Measurements from ENCODE around the gene OR2AG2.

Gene OR2AG2

DNA sequence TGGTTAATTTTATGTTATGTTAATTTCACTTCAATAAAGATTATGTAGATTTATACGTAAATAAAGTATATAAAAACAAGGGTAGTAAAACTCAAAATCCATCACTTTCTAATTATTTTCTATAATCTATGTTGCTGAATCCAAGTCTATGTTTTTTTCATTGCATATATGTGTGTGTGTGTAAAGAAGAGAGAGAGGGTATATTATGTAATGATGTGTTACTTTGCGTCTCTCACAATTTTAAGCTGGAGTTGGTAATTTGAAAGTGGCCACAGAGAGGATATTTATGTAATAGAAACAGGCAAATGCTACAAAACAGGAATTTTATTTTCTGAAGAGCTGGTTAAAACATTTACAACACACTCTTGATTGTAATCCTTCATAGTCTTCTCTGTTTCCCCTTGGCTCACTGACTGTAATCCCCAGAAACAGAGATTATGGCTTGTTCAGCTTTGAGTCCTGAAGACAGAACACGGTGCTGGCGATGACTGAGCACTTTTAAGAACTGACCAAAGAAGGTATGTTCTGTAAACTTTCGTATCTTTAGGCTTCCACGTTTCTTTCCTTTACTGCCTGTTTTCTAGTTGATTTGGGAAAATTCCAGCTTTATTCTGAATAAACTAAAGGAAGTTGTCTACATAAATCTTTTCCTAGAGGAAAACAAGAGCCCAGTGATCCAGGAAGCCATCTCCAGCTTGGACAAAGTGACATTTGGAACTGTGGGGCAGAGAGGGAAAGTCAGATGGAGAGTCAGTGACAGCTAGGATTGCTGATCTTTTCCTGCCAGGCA, 43.6 kb downstream of the OR2AG2 start:
- ATAC-seq, result no peak
- TF ChIP-seq, protein P1, sequence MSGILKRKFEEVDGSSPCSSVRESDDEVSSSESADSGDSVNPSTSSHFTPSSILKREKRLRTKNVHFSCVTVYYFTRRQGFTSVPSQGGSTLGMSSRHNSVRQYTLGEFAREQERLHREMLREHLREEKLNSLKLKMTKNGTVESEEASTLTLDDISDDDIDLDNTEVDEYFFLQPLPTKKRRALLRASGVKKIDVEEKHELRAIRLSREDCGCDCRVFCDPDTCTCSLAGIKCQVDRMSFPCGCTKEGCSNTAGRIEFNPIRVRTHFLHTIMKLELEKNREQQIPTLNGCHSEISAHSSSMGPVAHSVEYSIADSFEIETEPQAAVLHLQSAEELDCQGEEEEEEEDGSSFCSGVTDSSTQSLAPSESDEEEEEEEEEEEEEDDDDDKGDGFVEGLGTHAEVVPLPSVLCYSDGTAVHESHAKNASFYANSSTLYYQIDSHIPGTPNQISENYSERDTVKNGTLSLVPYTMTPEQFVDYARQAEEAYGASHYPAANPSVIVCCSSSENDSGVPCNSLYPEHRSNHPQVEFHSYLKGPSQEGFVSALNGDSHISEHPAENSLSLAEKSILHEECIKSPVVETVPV (CRISPR knock-in tag; IDR thresholded peaks at IDR 0.05), result no peak
- TF ChIP-seq ZNF70 (CRISPR knock-in tag; IDR thresholded peaks at IDR 0.05) (no peak), TOX (CRISPR knock-in tag; IDR thresholded peaks at IDR 0.05; ENCODE audit: borderline replicate concordance) (no peak), SNAI2 (CRISPR knock-in tag; IDR thresholded peaks at IDR 0.05) (no peak)

DNA sequence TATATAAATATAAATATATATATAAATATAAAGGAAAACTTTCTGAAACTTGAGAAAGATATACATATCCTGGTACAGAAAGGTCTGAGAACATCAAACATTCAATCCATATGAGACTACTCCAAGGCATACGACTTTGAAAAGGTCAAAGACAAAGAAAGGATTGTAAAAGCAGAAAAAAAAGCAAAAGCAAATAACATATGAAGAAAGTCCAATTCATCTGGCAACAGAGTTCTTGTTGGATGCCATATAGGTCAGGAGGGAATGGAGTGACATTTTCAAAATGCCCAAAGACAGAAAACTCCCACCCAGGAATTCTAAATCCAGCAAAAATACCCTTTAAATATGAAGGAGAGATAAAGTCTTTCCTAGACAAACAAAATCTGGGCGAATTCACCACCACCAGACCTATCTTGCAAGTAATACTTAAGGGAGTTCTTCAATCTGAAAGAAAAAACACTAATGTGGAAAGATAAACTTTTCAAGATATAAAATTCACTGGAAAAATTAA, 46.3 kb downstream of the OR2AG2 start:
- ATAC-seq, result no peak
- TF ChIP-seq SNAI2 (CRISPR knock-in tag; IDR thresholded peaks at IDR 0.05), result no peak
- TF ChIP-seq, protein P2, sequence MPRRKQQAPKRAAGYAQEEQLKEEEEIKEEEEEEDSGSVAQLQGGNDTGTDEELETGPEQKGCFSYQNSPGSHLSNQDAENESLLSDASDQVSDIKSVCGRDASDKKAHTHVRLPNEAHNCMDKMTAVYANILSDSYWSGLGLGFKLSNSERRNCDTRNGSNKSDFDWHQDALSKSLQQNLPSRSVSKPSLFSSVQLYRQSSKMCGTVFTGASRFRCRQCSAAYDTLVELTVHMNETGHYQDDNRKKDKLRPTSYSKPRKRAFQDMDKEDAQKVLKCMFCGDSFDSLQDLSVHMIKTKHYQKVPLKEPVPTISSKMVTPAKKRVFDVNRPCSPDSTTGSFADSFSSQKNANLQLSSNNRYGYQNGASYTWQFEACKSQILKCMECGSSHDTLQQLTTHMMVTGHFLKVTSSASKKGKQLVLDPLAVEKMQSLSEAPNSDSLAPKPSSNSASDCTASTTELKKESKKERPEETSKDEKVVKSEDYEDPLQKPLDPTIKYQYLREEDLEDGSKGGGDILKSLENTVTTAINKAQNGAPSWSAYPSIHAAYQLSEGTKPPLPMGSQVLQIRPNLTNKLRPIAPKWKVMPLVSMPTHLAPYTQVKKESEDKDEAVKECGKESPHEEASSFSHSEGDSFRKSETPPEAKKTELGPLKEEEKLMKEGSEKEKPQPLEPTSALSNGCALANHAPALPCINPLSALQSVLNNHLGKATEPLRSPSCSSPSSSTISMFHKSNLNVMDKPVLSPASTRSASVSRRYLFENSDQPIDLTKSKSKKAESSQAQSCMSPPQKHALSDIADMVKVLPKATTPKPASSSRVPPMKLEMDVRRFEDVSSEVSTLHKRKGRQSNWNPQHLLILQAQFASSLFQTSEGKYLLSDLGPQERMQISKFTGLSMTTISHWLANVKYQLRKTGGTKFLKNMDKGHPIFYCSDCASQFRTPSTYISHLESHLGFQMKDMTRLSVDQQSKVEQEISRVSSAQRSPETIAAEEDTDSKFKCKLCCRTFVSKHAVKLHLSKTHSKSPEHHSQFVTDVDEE (CRISPR knock-in tag; IDR thresholded peaks at IDR 0.05), result no peak
- TF ChIP-seq GLIS3 (CRISPR knock-in tag; IDR thresholded peaks at IDR 0.05), result no peak
- TF ChIP-seq, protein P3, sequence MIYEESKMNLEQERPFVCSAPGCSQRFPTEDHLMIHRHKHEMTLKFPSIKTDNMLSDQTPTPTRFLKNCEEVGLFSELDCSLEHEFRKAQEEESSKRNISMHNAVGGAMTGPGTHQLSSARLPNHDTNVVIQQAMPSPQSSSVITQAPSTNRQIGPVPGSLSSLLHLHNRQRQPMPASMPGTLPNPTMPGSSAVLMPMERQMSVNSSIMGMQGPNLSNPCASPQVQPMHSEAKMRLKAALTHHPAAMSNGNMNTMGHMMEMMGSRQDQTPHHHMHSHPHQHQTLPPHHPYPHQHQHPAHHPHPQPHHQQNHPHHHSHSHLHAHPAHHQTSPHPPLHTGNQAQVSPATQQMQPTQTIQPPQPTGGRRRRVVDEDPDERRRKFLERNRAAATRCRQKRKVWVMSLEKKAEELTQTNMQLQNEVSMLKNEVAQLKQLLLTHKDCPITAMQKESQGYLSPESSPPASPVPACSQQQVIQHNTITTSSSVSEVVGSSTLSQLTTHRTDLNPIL (CRISPR knock-in tag; IDR thresholded peaks at IDR 0.05; ENCODE audit: low read depth), result no peak
- no peak for TF ChIP-seq ZNF8 (CRISPR knock-in tag; IDR thresholded peaks at IDR 0.05)
- no peak for TF ChIP-seq ESRRG (CRISPR knock-in tag; IDR thresholded peaks at IDR 0.05)
- TF ChIP-seq ZNF70 (CRISPR knock-in tag; IDR thresholded peaks at IDR 0.05), result no peak
- TF ChIP-seq OSR1 (CRISPR knock-in tag; IDR thresholded peaks at IDR 0.05), result no peak
- TF ChIP-seq ZC3H10 (CRISPR knock-in tag; IDR thresholded peaks at IDR 0.05), result no peak
- TF ChIP-seq TOX (CRISPR knock-in tag; IDR thresholded peaks at IDR 0.05; ENCODE audit: borderline replicate concordance), result no peak
- TF ChIP-seq, protein P4, sequence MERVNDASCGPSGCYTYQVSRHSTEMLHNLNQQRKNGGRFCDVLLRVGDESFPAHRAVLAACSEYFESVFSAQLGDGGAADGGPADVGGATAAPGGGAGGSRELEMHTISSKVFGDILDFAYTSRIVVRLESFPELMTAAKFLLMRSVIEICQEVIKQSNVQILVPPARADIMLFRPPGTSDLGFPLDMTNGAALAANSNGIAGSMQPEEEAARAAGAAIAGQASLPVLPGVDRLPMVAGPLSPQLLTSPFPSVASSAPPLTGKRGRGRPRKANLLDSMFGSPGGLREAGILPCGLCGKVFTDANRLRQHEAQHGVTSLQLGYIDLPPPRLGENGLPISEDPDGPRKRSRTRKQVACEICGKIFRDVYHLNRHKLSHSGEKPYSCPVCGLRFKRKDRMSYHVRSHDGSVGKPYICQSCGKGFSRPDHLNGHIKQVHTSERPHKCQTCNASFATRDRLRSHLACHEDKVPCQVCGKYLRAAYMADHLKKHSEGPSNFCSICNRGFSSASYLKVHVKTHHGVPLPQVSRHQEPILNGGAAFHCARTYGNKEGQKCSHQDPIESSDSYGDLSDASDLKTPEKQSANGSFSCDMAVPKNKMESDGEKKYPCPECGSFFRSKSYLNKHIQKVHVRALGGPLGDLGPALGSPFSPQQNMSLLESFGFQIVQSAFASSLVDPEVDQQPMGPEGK (CRISPR knock-in tag; IDR thresholded peaks at IDR 0.05; ENCODE audit: borderline replicate concordance), result no peak
- no peak for TF ChIP-seq ZFP3 (CRISPR knock-in tag; IDR thresholded peaks at IDR 0.05)
- no peak for TF ChIP-seq PPARA (CRISPR knock-in tag; IDR thresholded peaks at IDR 0.05; ENCODE audit: borderline replicate concordance)
- TF ChIP-seq, protein P1 (CRISPR knock-in tag; IDR thresholded peaks at IDR 0.05), result no peak
- TF ChIP-seq ISL1 (CRISPR knock-in tag; IDR thresholded peaks at IDR 0.05), result no peak
- TF ChIP-seq ARNTL (CRISPR knock-in tag; IDR thresholded peaks at IDR 0.05; ENCODE audit: borderline replicate concordance, low read depth), result no peak
- TF ChIP-seq, protein P5, sequence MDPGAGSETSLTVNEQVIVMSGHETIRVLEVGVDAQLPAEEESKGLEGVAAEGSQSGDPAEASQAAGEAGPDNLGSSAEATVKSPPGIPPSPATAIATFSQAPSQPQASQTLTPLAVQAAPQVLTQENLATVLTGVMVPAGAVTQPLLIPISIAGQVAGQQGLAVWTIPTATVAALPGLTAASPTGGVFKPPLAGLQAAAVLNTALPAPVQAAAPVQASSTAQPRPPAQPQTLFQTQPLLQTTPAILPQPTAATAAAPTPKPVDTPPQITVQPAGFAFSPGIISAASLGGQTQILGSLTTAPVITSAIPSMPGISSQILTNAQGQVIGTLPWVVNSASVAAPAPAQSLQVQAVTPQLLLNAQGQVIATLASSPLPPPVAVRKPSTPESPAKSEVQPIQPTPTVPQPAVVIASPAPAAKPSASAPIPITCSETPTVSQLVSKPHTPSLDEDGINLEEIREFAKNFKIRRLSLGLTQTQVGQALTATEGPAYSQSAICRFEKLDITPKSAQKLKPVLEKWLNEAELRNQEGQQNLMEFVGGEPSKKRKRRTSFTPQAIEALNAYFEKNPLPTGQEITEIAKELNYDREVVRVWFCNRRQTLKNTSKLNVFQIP (CRISPR knock-in tag; IDR thresholded peaks at IDR 0.05; ENCODE audit: borderline replicate concordance, low read depth), result no peak
- no peak for TF ChIP-seq ZFP30 (CRISPR knock-in tag; IDR thresholded peaks at IDR 0.05)

Data from SK-N-SH treated with all-trans-retinoic acid at 6 μM for 48 hours (cell line).